Measurements from ENCODE around the gene OR11G2.
"Not testable (repeated sequence)": the region's sequence is repeated elsewhere in the genome, so short reads cannot be mapped to it uniquely, and the experiment has no call there.

OR11G2 gene, protein sequence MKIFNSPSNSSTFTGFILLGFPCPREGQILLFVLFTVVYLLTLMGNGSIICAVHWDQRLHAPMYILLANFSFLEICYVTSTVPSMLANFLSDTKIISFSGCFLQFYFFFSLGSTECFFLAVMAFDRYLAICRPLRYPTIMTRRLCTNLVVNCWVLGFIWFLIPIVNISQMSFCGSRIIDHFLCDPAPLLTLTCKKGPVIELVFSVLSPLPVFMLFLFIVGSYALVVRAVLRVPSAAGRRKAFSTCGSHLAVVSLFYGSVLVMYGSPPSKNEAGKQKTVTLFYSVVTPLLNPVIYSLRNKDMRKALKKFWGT

DNA sequence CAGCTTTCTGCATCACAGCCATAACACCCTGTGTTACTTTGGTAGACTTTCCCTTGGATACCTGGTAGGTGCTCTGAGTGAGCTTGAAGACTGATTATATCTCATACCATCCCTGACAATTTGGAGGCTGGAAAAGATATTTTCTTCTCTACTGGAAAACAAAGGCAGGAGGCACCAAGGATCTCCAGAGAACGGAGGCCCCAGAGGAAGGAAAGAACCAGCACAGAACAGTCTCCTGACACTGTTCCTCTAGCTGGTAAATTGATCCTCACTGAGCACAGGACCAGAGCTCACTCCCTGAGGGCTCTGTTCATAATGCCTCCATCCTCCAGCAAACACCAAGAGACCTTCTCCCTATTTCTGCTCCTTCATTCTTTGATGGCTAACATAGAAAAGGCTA, at the start of gene OR11G2:
OR11G2 (plus strand) TSS at position 301 of the 400 bp plus-strand sequence. CDS start 6,542 bp downstream, outside the sequence.
- no peak for DNase-seq (ENCODE audit: low read depth)

DNA sequence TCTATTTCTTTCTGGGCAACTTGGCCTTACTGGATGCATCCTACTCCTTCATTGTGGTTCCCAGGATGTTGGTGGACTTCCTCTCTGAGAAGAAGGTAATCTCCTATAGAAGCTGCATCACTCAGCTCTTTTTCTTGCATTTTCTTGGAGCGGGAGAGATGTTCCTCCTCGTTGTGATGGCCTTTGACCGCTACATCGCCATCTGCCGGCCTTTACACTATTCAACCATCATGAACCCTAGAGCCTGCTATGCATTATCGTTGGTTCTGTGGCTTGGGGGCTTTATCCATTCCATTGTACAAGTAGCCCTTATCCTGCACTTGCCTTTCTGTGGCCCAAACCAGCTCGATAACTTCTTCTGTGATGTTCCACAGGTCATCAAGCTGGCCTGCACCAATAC, 46.8 kb upstream of the OR11G2 start:
- no peak for DNase-seq (ENCODE audit: low read depth)

DNA sequence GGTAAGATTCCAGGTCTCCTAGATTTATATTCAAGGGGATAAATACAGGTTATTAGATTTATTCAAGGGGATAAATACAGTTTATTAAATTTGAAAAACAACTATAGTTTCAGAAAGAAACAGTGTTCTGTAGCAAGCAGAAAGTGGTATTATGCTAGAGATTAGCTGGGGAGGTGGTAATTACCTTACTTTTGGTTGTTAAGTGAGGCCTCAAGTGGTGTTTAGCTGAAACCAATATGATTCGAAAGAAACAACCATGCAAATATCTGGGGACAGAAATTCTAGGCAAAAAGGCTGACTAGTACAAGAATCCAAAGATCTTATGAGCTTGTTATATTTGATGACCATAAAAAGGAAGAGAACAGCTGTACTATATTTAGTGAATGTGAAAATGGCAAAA, 45.9 kb upstream of the OR11G2 start:
- DNase-seq (ENCODE audit: low read depth): no peak

DNA sequence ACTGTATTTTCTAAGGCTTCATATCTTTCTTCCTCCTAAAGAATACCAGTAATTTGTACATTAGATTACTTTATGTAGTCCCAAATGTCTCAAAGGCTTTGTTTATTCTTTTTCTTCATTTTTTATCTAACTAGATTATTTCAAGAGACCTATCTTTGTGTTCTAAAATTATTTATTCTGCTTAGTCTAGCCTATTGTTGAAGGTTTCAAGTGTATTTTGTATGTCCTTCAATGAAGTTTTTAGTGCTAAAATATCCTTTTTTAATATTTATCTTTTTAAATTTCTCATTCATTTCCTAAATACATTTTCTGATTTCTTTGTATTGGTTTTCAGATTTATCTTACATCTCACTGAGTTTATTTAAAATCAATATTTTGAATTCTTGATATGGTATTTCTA, 26.2 kb upstream of the OR11G2 start:
- DNase-seq (ENCODE audit: low read depth): no peak

DNA sequence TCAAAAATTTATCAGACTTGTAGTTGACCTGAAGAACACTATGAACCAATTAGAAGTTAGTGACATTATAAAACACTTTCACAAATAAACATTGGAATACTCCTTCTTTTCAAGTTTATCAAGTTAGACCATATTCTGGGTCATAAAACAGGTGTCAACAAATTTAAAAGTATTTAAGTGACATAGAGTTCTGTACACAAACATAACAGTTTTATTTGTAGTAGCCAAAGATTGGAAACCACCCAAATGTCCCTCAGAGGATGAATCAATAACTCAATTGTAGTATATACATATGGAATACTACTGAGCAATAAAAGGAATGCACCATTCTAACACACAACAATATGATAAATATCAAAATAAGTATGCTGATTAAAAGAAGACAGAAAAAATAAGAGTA, 23.6 kb upstream of the OR11G2 start:
- DNase-seq (ENCODE audit: low read depth): no peak

DNA sequence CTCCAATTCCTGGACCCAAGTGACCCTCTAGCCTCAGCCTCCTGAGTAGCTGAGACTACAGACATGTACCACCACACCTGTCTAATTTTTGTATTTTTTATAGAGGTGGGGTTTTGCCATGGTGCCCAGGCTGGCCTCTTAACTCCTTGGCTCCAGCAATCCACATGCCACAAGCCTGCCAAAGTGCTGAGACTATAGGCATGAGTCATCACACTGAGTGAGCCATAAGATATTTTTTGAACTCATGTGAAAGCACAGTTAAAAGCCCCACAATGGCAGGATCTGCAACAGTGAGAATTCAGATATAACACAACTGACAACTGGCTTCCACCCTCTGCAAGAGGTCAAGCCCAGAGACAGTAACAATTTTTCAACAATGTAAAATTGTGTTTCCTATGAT, 20.8 kb upstream of the OR11G2 start:
- DNase-seq (ENCODE audit: low read depth): not testable (repeated sequence)

DNA sequence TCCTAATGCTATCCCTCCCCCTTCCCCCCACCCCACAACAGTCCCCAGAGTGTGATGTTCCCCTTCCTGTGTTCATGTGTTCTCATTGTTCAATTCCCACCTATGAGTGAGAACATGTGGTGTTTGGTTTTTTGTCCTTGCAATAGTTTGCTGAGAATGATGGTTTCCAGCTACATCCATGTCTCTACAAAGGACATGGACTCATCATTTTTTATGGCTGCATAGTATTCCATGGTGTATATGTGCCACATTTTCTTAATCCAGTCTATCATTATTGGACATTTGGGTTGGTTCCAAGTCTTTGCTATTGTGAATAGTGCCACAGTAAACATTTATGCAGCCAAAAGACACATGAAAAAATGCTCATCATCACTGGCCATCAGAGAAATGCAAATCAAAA, 16.5 kb upstream of the OR11G2 start:
- DNase-seq (ENCODE audit: low read depth): not testable (repeated sequence)

DNA sequence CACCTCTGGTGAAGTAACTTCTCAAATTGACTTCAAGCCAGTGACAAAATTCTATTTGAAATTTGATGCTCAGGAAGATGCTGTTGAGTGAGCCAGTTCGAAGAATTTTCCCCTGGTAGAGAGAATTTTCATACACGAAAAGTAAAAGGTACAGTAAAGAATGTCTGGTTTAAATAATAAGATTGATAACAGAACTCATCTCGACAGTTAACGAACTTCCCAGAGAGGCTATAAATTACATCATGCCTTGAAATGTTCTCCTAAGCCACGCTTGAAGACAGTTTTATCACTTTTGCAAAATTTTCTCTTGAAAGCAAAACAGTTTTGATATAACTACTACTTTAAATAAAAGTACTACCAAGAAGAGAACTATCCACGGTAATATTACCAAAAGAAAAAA, 14.4 kb upstream of the OR11G2 start:
- no peak for DNase-seq (ENCODE audit: low read depth)

DNA sequence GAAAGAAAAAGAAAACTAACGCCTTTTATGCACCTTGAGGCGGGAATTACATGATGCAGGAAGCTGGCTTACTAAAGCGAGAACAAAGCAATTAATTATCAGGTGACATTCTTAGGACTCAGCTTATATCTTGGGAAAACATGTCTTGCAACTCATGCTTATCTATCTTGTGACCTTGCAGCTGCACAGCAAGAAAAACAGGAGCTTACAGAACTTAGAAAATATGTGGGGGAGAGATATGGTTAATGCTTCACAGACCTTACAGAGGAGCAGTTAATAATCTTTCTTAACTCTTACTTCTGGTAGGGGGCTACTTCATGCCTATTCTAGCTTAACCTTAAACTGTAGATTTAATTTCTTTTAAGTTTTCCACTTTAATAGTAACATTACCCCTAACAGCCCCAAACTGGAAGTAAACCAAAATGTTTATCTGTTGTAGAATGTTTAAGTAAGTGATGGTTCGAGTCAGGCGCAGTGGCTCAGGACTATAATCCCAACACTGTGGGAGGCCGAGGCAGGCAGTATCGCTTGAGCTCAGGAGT, 13.2 kb upstream of the OR11G2 start:
- DNase-seq (ENCODE audit: low read depth): no peak

DNA sequence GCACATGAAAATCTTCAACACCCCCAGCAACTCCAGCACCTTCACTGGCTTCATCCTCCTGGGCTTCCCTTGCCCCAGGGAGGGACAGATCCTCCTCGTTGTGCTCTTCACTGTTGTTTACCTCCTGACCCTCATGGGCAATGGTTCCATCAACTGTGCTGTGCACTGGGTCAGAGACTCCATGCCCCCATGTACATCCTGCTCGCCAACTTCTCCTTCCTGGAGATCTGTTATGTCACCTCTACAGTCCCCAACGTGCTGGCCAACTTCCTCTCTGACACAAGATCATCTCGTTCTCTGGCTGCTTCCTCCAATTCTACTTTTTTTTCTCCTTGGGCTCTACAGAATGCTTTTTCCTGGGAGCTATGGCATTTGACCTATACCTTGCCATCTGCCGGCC, 11.5 kb upstream of the OR11G2 start:
- DNase-seq (ENCODE audit: low read depth): no peak

DNA sequence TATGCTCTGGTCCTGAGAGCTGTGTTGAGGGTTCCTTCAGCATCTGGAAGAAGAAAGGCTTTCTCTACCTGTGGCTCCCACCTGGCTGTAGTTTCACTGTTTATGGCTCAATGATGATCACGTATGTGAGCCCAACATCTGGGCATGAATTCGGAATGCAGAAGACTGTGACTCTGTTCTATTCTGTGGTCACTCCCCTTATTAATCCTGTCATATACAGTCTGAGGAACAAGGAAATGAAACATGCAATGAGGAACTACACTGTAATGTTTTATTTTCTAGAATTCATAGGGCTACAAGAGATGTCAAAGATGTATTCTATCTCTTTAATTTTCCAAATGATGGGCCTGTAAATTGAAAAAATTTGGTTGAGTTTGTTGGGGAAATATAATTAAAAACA, 10.8 kb upstream of the OR11G2 start:
- no peak for DNase-seq (ENCODE audit: low read depth)

DNA sequence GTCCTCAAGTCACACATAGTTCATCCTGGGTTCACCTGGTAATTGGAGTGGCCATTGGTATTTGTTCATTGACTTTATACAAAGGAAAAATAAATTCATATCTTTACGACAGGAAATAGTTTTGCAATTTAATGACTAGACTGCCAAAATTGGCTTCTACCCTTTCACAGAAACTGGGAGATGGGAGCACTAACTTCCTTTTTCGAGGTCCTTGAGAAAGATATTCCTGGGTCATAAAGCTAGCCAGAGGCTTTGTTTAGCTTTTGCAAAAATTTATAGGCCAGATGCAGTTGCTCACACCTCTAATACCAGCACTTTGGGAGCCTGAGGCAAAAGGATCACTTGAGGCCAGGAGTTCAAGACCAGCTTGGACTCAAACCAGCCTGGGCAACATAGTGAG, 10.2 kb upstream of the OR11G2 start:
- DNase-seq (ENCODE audit: low read depth): no peak

DNA sequence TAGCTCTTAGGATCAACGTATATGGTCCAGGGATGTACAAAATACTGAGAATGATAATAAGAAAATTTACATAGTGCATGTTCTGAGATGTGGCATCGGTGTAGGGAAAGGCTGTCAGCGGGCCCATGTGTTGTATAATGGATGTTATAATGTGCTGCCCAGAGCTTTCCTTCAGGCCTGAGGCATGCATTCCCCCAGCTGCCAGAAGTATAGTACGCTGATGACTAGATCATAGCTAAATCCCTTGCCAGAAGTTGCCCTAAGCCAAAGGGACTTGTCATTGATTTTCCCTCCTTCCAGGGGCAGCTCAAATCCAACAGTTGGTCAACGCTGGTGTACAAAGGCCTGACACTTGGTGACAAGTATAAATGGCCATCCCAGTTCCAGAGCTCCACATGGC, 6.5 kb upstream of the OR11G2 start:
- DNase-seq (ENCODE audit: low read depth): no peak

DNA sequence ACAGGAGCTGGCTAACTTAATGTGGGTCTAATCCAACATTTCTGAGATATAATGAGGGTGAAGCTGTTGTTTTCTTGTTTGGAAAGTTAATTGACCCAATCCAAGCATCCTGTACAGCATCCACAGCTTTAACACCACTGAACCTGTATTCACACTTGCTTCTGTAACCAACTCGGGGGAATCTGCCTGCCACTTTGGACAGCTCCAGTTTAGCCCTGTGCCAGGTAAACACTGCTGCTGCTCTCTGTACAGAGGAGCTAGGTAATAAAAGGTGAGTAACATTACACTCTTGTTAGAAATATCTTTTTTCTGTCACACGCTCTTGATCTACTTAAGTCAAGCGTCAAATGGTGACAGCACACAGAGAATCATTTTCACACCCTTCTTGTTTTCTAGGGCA, 700 bp downstream of the OR11G2 start:
- no peak for DNase-seq (ENCODE audit: low read depth)

DNA sequence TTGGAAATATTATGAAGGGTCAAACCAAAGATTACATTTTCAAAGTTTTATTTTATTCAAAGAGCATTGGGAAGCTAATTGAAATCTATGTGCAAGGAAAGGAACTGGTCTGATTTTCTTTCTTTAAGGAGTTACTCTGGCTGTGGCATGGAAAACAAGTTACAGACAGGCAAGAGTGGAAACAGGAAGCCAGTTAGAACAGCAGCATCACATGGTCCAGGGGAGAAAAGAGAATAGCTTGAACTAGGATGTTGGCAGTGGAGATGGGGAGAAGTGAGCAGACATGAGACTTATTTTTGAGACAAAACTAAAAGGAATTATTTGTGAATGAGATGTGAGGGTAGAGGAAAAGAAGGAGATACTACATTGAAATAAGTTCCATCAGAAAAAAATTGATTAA, 3.4 kb downstream of the OR11G2 start:
- no peak for DNase-seq (ENCODE audit: low read depth)

DNA sequence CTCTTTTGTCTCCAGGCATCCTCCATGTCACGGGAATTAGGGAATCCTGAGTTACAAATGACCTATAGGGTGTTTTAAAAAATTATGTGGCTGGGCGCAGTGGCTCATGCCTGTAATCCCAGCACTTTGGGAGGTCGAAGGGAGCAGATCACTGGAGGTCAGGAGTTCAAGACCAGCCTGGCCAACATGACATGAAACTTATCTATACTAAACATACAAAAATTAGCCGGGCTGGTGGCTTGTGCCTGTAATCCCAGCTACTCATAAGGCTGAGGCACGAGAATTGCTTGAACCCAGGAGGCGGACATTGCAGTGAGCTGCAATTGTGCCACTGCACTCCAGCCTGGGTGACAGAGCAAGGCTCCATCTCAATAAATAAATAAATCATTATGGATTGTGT, 4.5 kb downstream of the OR11G2 start:
- not testable (repeated sequence) for DNase-seq (ENCODE audit: low read depth)

DNA sequence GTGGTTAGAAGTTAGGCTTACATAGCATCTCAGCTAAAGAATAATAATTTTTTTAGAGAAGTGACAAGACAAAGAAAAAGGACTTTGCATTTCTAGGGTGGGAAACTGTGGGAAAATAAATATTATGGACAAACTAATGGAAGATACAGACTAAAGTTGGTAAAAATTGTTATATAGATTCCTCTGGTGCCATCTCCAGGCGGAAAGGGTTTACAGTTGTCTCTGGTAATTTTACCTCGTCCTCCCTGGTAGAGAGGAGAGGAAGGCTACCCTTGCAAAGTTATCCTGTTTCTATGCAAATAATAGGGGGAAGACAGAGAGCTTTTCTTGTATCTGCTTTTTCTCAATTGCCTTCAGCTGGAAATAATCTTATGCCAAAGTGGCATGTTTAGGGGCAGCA, 5.2 kb downstream of the OR11G2 start:
- DNase-seq (ENCODE audit: low read depth): no peak

DNA sequence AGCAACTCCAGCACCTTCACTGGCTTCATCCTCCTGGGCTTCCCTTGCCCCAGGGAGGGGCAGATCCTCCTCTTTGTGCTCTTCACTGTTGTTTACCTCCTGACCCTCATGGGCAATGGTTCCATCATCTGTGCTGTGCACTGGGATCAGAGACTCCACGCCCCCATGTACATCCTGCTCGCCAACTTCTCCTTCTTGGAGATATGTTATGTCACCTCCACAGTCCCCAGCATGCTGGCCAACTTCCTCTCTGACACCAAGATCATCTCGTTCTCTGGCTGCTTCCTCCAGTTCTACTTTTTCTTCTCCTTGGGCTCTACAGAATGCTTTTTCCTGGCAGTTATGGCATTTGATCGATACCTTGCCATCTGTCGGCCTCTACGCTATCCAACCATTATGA, 6.8 kb downstream of the OR11G2 start:
- DNase-seq (ENCODE audit: low read depth): no peak

DNA sequence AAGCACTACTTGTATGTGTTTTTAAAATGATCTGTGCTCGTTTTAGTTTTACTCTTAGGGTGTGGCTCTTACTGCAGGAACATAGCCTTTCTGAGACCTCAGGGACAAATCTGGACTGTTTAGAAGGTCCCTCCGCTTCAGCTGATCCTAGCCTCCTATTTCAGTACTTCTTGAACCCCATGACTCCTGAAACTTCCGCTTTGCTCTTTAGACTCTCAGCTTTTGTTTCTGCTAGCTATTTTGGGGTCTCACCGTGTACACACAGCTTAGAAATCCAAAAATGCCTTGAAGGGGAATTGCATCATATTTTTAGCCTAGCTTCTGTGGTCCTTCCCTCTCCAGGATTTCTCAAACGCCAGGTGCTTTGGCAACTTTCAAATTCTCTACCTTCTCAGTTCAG, 8.3 kb downstream of the OR11G2 start:
- DNase-seq (ENCODE audit: low read depth): no peak

DNA sequence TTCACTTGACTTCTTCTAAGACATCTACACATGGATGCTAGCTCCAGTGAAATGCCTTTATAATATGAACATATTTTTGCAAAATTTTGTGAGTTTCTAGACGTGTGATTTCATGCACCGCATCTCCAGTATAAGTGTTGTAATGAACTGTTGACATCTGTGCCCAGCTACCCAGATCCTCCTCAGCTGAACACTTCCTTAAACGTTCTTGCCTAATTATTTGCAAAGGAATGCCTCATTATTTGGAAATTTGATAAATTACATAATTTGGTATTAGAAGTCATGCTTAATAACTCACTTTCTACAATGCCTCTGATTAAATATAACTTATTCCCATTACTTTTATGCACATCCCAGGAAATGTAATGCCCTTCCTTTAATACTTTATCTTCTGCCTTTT, 14.0 kb downstream of the OR11G2 start:
- DNase-seq (ENCODE audit: low read depth): no peak

DNA sequence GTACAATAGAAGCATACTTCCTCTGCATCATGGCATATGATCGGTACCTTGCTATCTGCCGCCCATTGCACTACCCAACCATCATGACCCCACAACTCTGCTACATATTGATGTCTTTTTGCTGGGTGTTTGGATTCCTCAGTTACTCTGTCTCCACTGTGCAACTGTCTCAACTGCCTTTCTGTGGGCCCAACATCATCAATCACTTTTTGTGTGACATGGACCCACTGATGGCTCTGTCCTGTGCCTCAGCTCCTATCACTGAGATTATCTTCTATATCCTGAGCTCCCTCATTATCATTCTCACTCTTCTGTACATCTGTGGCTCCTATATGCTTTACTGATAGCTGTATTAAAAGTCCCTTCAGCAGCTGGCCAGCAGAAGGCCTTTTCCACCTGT, 18.9 kb downstream of the OR11G2 start:
- DNase-seq (ENCODE audit: low read depth): no peak

DNA sequence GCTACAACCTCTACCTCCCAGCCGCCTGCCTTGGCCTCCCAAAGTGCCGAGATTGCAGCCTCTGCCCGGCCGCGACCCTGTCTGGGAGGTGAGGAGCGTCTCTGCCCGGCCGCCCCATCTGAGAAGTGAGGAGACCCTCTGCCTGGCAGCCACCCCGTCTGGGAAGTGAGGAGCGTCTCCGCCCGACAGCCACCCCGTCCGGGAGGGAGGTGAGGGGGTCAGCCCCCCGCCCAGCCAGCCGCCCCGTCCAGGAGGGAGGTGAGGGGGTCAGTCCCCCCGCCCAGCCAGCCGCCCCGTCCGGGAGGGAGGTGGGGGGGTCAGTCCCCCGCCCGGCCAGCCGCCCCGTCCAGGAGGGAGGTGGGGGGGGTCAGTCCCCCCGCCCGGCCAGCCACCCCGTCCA, 21.7 kb downstream of the OR11G2 start:
- not testable (repeated sequence) for DNase-seq (ENCODE audit: low read depth)

DNA sequence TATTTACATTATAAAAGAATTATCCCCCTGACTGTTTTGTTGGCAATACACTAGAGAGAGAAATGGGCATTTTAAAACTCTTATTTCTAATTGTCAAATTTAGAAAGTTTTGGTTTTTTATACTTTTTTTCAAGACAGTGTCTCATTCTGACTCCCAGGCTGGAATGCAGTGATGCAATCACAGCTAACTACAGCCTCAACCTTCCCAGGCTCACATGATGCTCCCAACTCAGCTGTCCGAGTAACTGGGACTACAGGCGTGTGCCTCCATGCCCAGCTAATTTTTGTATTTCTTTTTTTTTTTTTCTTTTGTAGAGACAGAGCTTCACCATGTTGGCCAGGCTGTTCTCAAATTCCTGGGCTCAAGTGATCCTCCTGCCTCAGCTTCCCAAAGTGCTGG, 24.5 kb downstream of the OR11G2 start:
- no peak for DNase-seq (ENCODE audit: low read depth)

DNA sequence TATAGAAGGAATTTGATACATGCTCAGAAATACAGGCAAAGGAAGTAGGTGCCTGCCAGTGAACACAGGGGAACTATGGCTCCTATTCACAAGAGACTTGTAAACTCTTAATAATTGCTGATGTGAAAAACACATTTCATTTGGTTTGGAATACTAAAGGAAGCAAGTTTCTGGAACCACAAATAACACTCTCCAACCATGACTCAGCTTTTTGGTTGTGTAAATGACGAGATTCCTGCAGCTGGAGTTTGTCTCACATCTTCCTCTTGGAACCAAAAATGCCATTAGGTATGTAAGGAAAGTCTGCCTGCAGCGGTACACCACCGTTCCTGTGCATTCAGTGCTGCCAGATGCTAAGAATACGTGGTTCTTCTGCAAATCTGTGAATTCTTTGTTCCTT, 28.3 kb downstream of the OR11G2 start:
- DNase-seq (ENCODE audit: low read depth): no peak
